ENCODE measurements around the gene NFE2L1. TPM values are rescaled to one million over a fixed set of nuclear protein-coding genes. Genes with fewer than 3 reads are reported as not detected.

NFE2L1 gene
- total RNA-seq, 1 experiment from 2014 or later = 149 TPM

DNA sequence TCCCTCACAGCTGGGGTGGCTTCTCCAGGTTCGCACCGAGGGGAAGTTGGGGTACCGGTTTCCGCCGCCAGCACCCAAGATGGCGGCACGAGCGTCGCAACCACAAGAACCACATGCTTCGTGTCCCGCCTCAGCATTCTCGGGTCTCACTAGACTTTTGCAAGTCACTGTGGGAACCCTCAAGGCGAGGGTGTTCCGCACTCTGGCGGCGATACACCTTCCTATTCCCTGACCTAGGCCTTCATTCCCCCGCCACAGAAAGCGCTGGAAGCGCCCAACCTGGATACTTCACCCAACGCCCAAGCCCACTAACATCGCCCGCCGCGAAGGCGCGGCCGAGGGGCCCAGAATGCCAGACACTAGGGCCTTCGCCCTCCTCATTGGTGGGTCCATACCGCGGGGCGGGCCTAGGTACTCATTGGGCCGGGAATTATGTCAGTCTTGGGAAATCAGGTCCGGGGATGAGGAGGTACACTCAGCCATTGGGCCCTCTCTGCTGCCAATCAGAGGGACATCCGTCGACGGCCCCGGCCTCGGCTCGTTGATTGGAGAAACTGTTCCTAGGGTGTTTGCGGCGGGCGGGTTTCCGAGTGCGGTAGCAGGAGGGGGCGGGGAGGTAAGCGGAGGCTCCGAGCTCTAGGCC is at the start of gene NFE2L1 (continued):
- TF ChIP-seq FOXP1 (CRISPR knock-in tag; IDR thresholded peaks at IDR 0.05; ENCODE audit: borderline replicate concordance) (peak; percentile 90), PRRX2 (CRISPR knock-in tag; IDR thresholded peaks at IDR 0.05) (no peak), ZNF219 (CRISPR knock-in tag; IDR thresholded peaks at IDR 0.05; ENCODE audit: borderline replicate concordance) (no peak), ZNF138 (CRISPR knock-in tag; conservative IDR thresholded peaks at IDR 0.05) (no peak), NFE2L1 (CRISPR knock-in tag; IDR thresholded peaks at IDR 0.05) (peak; percentile 93), GRHL2 (CRISPR knock-in tag; IDR thresholded peaks at IDR 0.05; ENCODE audit: insufficient replicate concordance, severe bottlenecking) (no peak), TEAD1 (CRISPR knock-in tag; IDR thresholded peaks at IDR 0.05) (peak; percentile 62; the same call in 1 of the 2 replicates), E2F5 (CRISPR knock-in tag; IDR thresholded peaks at IDR 0.05) (peak; percentile 77; the same call in 1 of the 2 replicates), FOXK1 (CRISPR knock-in tag; IDR thresholded peaks at IDR 0.05) (peak; percentile 73), NFYB (CRISPR knock-in tag; conservative IDR thresholded peaks at IDR 0.05; ENCODE audit: low read depth) (peak; percentile 97), FOXJ3 (CRISPR knock-in tag; IDR thresholded peaks at IDR 0.05; ENCODE audit: borderline replicate concordance) (no peak), ATF1 (CRISPR knock-in tag; IDR thresholded peaks at IDR 0.05) (peak; percentile 79; the same call in 1 of the 2 replicates), MLX (CRISPR knock-in tag; IDR thresholded peaks at IDR 0.05) (no peak), TEAD4 (CRISPR knock-in tag; IDR thresholded peaks at IDR 0.05) (0 out of 2 replicates have a peak, but pooled peaks have one; percentile 50), GABPB1 (CRISPR knock-in tag; IDR thresholded peaks at IDR 0.05) (no peak), ZNF121 (CRISPR knock-in tag; IDR thresholded peaks at IDR 0.05) (0 out of 2 replicates have a peak, but pooled peaks have one; percentile 63), NFATC4 (CRISPR knock-in tag; IDR thresholded peaks at IDR 0.05) (peak; percentile 47; the same call in 1 of the 2 replicates), USF1 (CRISPR knock-in tag; IDR thresholded peaks at IDR 0.05) (peak; percentile 86), HMGA2 (CRISPR knock-in tag; IDR thresholded peaks at IDR 0.05) (0 out of 2 replicates have a peak, but pooled peaks have one; percentile 21), ATF6 (CRISPR knock-in tag; IDR thresholded peaks at IDR 0.05) (no peak), SMAD4 (CRISPR knock-in tag; IDR thresholded peaks at IDR 0.05) (peak; percentile 37; the same call in 1 of the 2 replicates), ETV6 (CRISPR knock-in tag; IDR thresholded peaks at IDR 0.05) (peak; percentile 95)
- TF ChIP-seq, protein P1, sequence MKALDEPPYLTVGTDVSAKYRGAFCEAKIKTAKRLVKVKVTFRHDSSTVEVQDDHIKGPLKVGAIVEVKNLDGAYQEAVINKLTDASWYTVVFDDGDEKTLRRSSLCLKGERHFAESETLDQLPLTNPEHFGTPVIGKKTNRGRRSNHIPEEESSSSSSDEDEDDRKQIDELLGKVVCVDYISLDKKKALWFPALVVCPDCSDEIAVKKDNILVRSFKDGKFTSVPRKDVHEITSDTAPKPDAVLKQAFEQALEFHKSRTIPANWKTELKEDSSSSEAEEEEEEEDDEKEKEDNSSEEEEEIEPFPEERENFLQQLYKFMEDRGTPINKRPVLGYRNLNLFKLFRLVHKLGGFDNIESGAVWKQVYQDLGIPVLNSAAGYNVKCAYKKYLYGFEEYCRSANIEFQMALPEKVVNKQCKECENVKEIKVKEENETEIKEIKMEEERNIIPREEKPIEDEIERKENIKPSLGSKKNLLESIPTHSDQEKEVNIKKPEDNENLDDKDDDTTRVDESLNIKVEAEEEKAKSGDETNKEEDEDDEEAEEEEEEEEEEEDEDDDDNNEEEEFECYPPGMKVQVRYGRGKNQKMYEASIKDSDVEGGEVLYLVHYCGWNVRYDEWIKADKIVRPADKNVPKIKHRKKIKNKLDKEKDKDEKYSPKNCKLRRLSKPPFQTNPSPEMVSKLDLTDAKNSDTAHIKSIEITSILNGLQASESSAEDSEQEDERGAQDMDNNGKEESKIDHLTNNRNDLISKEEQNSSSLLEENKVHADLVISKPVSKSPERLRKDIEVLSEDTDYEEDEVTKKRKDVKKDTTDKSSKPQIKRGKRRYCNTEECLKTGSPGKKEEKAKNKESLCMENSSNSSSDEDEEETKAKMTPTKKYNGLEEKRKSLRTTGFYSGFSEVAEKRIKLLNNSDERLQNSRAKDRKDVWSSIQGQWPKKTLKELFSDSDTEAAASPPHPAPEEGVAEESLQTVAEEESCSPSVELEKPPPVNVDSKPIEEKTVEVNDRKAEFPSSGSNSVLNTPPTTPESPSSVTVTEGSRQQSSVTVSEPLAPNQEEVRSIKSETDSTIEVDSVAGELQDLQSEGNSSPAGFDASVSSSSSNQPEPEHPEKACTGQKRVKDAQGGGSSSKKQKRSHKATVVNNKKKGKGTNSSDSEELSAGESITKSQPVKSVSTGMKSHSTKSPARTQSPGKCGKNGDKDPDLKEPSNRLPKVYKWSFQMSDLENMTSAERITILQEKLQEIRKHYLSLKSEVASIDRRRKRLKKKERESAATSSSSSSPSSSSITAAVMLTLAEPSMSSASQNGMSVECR (CRISPR knock-in tag; IDR thresholded peaks at IDR 0.05; ENCODE audit: borderline replicate concordance) = peak; percentile 91
- TF ChIP-seq, protein P2, sequence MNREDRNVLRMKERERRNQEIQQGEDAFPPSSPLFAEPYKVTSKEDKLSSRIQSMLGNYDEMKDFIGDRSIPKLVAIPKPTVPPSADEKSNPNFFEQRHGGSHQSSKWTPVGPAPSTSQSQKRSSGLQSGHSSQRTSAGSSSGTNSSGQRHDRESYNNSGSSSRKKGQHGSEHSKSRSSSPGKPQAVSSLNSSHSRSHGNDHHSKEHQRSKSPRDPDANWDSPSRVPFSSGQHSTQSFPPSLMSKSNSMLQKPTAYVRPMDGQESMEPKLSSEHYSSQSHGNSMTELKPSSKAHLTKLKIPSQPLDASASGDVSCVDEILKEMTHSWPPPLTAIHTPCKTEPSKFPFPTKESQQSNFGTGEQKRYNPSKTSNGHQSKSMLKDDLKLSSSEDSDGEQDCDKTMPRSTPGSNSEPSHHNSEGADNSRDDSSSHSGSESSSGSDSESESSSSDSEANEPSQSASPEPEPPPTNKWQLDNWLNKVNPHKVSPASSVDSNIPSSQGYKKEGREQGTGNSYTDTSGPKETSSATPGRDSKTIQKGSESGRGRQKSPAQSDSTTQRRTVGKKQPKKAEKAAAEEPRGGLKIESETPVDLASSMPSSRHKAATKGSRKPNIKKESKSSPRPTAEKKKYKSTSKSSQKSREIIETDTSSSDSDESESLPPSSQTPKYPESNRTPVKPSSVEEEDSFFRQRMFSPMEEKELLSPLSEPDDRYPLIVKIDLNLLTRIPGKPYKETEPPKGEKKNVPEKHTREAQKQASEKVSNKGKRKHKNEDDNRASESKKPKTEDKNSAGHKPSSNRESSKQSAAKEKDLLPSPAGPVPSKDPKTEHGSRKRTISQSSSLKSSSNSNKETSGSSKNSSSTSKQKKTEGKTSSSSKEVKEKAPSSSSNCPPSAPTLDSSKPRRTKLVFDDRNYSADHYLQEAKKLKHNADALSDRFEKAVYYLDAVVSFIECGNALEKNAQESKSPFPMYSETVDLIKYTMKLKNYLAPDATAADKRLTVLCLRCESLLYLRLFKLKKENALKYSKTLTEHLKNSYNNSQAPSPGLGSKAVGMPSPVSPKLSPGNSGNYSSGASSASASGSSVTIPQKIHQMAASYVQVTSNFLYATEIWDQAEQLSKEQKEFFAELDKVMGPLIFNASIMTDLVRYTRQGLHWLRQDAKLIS (CRISPR knock-in tag; IDR thresholded peaks at IDR 0.05; ENCODE audit: borderline replicate concordance) = no peak
- TF ChIP-seq, protein P3, sequence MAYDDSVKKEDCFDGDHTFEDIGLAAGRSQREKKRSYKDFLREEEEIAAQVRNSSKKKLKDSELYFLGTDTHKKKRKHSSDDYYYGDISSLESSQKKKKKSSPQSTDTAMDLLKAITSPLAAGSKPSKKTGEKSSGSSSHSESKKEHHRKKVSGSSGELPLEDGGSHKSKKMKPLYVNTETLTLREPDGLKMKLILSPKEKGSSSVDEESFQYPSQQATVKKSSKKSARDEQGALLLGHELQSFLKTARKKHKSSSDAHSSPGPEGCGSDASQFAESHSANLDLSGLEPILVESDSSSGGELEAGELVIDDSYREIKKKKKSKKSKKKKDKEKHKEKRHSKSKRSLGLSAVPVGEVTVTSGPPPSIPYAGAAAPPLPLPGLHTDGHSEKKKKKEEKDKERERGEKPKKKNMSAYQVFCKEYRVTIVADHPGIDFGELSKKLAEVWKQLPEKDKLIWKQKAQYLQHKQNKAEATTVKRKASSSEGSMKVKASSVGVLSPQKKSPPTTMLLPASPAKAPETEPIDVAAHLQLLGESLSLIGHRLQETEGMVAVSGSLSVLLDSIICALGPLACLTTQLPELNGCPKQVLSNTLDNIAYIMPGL (CRISPR knock-in tag; IDR thresholded peaks at IDR 0.05) = peak; percentile 82
